ENCODE data around the gene IL1RN. TPM values are rescaled to one million over a fixed set of nuclear protein-coding genes. Genes with fewer than 3 reads are reported as not detected.

IL1RN gene
- total RNA-seq, 1 experiment from 2014 or later: not detected

GRCh38 chr2:113162173-113162572 lies 34.8 kb downstream of the IL1RN start:
- no peak for DNase-seq (ENCODE audit: low read depth, low spot score)
- in situ Hi-C loops (cut with HindIII; ENCODE audit: low pct_unique_long_range_greater_than_20kb, low sequenced_read_pairs): no loop called here

- in situ Hi-C loops (cut with HindIII; ENCODE audit: low pct_unique_long_range_greater_than_20kb, low sequenced_read_pairs): no loop called here
- no peak for DNase-seq (ENCODE audit: low read depth, low spot score)
Measured at GRCh38 chr2:113162869-113163268, 35.5 kb downstream of the IL1RN start.

- no peak for DNase-seq (ENCODE audit: low read depth, low spot score)
- in situ Hi-C loops (cut with HindIII; ENCODE audit: low pct_unique_long_range_greater_than_20kb, low sequenced_read_pairs): no loop called here
Measured at GRCh38 chr2:113164215-113164929, 37.0 kb downstream of the IL1RN start.

DNA sequence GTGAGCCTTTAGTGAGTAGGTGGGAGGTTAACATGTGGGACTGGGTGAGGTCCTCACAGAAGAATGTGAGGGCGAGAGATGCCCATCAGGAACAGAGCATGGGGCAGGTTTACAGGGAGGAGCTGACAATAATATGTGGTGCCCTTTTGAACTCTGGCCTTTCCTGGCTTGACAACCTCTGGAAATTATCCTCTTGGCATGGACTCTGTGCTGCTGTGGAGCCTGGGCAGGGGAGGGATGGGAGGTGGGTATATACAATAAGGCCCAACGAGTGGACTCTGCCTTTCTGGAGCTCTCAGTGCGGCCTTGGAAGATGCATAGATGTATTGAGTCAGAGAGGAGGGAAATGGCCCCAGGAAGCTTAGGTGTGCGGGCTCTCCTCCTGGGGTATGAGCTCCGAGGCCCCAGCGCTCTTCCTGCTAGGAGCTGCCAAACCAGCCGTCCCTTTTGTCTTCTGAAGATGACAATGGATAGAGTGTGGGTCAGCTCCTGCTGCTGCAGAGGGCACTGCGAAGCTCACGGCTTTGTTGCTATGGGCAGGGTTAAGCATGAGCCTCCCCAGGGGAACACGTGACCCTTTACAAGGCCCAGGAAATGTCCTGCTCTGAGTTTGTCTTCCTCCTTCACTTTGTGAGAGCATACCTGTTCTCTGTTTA lies 37.7 kb downstream of the IL1RN start:
- in situ Hi-C loops (cut with HindIII; ENCODE audit: low pct_unique_long_range_greater_than_20kb, low sequenced_read_pairs): no loop called here
- DNase-seq (ENCODE audit: low read depth, low spot score): no peak

DNA sequence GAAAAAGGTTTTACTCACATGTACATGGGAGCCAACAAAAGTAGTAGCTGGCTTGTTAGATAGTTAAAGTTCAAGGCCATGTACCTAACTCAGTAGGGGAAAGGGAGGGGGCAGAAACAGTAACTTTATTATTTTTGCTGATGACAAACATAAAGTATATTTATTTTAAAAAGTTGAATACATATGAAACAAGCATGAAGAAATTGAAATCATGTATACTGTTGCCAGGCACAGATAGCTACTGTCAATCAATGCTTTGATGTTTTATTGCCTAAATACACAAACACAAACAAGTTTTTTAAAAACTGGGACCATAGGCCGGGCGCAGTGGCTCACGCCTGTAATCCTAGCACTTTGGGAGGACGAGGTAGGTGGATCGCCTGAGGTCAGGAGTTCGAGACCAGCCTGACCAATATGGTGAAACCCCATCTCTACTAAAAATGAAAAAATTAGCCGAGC lies 38.8 kb downstream of the IL1RN start:
- in situ Hi-C loops (cut with HindIII; ENCODE audit: low pct_unique_long_range_greater_than_20kb, low sequenced_read_pairs): no loop called here
- no peak for DNase-seq (ENCODE audit: low read depth, low spot score)

DNA sequence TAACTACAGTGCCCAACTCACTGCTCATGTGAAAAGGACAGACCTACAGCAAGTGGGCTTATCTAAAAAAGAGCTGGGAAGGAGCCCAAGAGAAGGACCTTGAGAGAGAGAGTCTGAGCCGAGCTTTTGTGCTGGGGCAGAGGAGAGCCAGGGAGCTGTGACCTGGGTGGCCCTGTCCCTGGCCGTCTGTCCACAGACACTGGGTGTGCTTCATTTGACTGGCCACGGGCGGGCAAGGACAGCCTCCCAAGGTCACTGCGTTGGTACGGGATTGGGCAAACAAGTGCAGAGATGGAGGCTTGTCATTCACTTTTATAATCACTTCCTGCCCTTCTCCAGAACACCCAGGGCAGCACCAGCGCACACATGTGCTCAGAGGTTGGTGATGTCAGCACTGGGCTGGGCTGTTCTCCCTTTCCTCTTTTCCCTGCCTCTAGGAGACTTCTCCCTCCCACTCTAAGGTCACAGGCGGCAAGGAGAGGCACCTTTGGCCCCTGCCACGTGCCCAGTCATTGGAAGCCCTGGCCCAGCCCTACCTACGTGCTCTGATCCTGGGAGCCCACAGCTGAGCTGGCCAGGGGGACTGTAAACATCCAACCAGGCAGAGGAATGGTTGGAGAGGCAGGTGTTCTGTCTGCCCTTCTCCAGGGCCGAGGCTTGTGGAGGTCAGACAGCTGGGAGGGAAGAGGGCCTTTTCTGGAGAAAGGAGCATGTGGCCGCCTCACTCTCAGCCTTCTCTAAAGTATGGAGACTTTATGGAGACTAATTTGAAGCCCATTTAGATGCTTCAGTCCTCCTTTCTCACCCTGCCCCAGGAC lies 39.9 kb downstream of the IL1RN start:
- in situ Hi-C loops (cut with HindIII; ENCODE audit: low pct_unique_long_range_greater_than_20kb, low sequenced_read_pairs): no loop called here
- no peak for DNase-seq (ENCODE audit: low read depth, low spot score)

- no peak for DNase-seq (ENCODE audit: low read depth, low spot score)
- in situ Hi-C loops (cut with HindIII; ENCODE audit: low pct_unique_long_range_greater_than_20kb, low sequenced_read_pairs): no loop called here
Measured at GRCh38 chr2:113167962-113168340, 40.6 kb downstream of the IL1RN start.

DNA sequence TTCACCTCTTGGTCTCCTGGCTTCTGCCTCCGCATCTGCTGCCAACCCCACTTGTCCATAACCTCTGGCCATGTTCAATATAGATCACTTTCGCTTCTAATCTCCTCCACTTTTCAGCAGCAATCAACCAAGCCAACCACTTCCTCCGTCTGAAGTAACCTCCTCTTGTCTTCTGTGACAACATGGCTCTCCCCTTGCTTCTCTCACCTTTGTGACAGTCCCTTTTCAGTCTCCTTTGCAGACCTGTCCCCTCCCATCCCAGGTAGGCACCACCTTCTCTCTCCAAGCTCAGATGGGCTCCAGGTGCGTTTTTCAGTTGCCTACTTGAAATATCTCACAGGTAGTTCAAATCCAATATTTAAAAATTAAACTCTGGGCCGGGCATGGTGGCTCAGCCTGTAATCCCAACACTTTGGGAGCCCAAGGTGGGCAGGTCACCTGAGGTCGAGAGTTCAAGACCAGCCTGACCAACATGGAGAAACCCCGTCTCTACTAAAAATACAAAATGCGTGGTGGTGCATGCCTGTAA lies 41.7 kb downstream of the IL1RN start:
- DNase-seq (ENCODE audit: low read depth, low spot score): no peak
- in situ Hi-C loops (cut with HindIII; ENCODE audit: low pct_unique_long_range_greater_than_20kb, low sequenced_read_pairs): no loop called here

DNA sequence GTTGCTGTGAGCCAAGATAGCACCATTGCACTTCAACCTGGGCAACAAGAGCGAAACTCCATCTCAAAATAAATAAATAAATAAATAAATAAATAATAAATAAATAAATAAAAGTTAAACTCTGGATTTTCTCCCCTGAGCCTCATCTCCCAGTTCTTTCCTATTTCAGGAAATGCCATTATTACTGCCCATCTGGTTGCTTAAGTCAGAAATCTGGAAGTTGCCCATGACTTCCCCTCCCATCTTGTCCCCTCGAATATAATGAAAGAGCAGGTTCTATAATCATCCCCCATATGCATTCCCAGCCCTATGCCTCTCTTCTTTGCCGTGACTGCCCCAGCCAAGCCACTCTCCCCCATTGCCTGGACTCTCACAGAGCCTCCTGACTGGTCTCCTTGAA lies 42.2 kb downstream of the IL1RN start:
- in situ Hi-C loops (cut with HindIII; ENCODE audit: low pct_unique_long_range_greater_than_20kb, low sequenced_read_pairs): no loop called here
- no peak for DNase-seq (ENCODE audit: low read depth, low spot score)

DNA sequence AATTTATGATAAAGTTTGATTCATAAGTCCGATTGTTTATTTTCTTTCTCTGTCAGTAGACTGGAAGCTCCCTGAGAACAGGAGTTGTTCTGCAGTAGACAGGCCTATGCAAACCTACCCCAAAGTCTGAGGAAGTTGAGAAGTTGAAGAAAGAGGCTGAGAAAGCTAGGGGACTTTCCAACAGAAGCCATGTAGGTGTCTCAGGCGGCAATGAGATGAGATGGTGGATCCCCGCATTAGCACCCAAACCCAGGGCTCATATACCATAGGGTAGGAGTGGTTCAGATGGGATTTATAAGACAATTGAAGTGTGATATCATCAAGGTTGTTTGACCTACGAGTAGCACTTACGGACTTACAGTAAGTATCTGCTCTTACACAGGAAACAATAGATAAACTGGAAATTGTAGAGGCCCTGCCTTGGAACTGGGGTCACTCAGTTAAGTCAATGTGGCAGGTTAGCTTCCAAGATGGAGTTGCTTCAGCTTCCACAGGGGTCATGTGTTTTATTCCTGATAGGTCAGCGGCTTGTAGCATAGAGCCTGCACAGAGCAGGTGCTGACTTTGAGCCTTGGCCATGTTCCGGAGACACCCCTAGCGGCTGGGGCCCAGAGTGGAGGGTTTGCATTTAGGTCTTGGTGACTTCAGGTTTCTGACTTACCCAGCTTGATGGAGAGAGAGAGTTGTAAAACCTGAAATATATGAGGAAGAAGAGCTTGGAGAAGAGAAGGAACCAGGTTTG lies 44.1 kb downstream of the IL1RN start:
- in situ Hi-C loops (cut with HindIII; ENCODE audit: low pct_unique_long_range_greater_than_20kb, low sequenced_read_pairs): no loop called here

DNA sequence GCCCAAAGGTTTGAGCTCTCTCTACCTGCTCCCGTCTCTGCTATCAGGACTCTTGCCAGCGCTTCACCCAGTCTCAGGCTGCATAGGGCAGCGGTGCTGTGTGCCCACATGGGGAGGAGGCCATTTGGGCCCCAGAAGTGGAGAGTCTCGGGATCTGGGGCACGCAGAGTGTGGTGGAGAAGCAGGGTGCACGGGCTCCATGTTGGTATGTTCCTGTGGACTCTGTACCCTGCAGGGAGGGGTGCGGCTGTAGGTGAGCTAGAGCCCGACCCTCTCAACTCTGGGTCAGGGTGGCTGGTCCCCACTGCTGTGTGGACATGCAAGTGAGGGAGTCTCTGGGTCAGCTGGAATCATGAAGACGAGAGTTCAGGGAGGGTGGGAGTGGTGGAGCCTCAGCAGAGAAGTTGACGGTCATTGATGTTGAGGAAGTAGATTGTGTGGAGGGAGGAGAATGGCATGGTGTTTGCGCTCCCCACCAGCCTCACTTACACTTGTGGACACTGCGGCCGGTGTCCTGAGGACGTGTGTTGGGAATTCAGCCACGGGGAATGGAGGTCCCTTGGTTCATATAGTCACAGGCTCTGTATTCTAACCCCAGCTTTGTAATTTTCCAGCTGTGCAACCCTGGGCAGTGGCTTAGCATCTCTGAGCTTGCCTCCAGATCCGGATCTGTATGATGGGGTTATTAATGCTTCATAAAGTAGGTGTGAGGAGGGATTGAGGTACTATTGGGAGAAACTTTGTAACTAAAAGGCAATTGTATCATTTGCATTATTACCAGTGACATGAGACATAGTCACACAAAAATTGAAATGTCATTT lies 45.5 kb downstream of the IL1RN start:
- in situ Hi-C loops (cut with HindIII; ENCODE audit: low pct_unique_long_range_greater_than_20kb, low sequenced_read_pairs): no loop called here
- DNase-seq (ENCODE audit: low read depth, low spot score): no peak

More for the DNA sequence above, 44.1 kb downstream of the IL1RN start:
- no peak for DNase-seq (ENCODE audit: low read depth, low spot score)

GRCh38 chr2:113173542-113174375 lies 46.4 kb downstream of the IL1RN start, which contains the start of gene PSD4:
TSS of gene PSD4 (plus strand) at chr2:113173971. CDS start at chr2:113182457, 8,486 bp downstream.
- in situ Hi-C loops (cut with HindIII; ENCODE audit: low pct_unique_long_range_greater_than_20kb, low sequenced_read_pairs): no loop called here
- no peak for DNase-seq (ENCODE audit: low read depth, low spot score)

GRCh38 chr2:113174376-113174750 lies 47.0 kb downstream of the IL1RN start:
- DNase-seq (ENCODE audit: low read depth, low spot score): no peak

DNA sequence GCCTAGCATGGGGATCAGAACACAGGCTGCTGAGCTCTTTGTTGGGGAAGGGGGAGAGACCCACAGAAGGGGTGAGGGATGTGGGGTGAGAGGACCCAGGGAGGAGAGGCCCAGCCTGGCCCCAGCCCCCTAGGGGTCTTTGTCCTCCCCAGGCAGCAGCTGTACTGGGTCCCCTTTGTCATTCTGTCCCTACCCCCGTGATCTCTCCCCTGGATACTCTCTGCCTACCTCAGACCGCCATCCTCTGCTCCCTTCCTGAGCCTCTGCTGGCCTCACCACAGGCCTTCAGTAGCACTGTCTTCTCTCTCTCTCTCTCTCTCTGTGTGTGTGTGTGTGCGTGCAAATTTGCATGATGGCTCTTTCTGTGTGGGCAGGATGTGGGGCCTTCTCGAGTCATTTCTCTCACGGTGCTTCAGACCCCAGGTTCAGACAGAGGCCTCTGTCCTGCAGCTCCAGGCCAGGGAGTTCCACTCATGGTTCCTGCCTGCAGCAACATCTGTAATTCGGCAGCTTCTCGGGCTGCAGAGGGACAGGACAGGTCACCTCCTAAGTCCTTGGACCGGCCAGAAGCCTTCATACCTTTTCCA lies 47.7 kb downstream of the IL1RN start:
- no peak for DNase-seq (ENCODE audit: low read depth, low spot score)
- in situ Hi-C loops (cut with HindIII; ENCODE audit: low pct_unique_long_range_greater_than_20kb, low sequenced_read_pairs): no loop called here

More at GRCh38 chr2:113174376-113174750, 47.0 kb downstream of the IL1RN start:
- in situ Hi-C loops (cut with HindIII; ENCODE audit: low pct_unique_long_range_greater_than_20kb, low sequenced_read_pairs): no loop called here

- in situ Hi-C loops (cut with HindIII; ENCODE audit: low pct_unique_long_range_greater_than_20kb, low sequenced_read_pairs): no loop called here
- DNase-seq (ENCODE audit: low read depth, low spot score): no peak
Measured at GRCh38 chr2:113175736-113176695, 48.6 kb downstream of the IL1RN start.
